ENCODE data around the gene GPR142. TPM values are rescaled to one million over a fixed set of nuclear protein-coding genes. Genes with fewer than 3 reads are reported as not detected.

Gene GPR142
- total and polyA plus RNA-seq, 2 of the 13 experiments (the other 11 are each of a cell fraction or from before 2014, with no cell fraction given), result not detected

GRCh38 chr17:74389937-74390679, 22.8 kb downstream of the GPR142 start:
- Histone ChIP-seq H3K79me2 (ENCODE audit: insufficient read depth, low read length) (no peaks in the 10 kb centered on the region), H4K20me1 (ENCODE audit: insufficient read depth, low read length) (no peaks in the 10 kb centered on the region), H3K9ac (ENCODE audit: insufficient read depth, low read depth, low read length) (no peak overlapping the region), H3K27ac (ENCODE audit: extremely low read length, insufficient read depth, low read length) (no peak overlapping the region), H3K9me3 (ENCODE audit: low read length) (no peaks in the 10 kb centered on the region), H3K4me2 (ENCODE audit: low read depth, low read length) (no peak overlapping the region), H3K36me3 (replicated peaks in 1 of 2; ENCODE audit: control insufficient read depth in 1 of 2, insufficient read depth in 2 of 2, low read length in 2 of 2) (no peaks in the 10 kb centered on the region), H3K27me3 (ENCODE audit: control insufficient read depth in 1 of 2, insufficient read depth in 2 of 2, low read length in 2 of 2) (peaks cover 5 to 27% of the 10 kb centered on the region in 2 experiments; a peak in 3 of 5 replicates), H2AFZ (ENCODE audit: low read length) (no peak overlapping the region), H3K4me1 (ENCODE audit: insufficient read depth, low read length) (peaks cover 15% of the 10 kb centered on the region), H3K4me3 (replicated peaks in 1 of 3; ENCODE audit: insufficient read depth in 1 of 3, low read depth in 2 of 3, low read length in 3 of 3) (no peak overlapping the region)
- ATAC-seq, result no peak
- BruUV-seq (replicated peaks), result no TSS peak
- intact Hi-C loops (cut with micrococcal nuclease; ENCODE audit: unreplicated experiment), result no loop called here
- ChIA-PET CTCF (ENCODE audit: low intra/inter-chr PET ratio, low total read pairs) (no interaction called here), POLR2A (no interaction called here)
- in situ Hi-C loops (cut with HindIII; ENCODE audit: extremely low pct_ligation_motif_present, low pct_unique_long_range_greater_than_20kb), result no loop called here
- FAIRE-seq, result no peak
- DNase-seq (ENCODE audit: low spot score), result no peak
- WGBS (ENCODE audit: low lambda C conversion rate), result 0% methylated on average over 2 of the region's 2 CpGs
- TF ChIP-seq TBP (CRISPR knock-in tag; IDR thresholded peaks at IDR 0.05), result no peak
- no peak for TF ChIP-seq EP300 (IDR thresholded peaks at IDR 0.05; ENCODE audit: low read depth in 2 of 2, low read length in 2 of 2)
- no peak for TF ChIP-seq EP300 (CRISPR knock-in tag; IDR thresholded peaks at IDR 0.05; ENCODE audit: borderline replicate concordance)
- TF ChIP-seq SRSF9 (IDR thresholded peaks at IDR 0.05; ENCODE audit: borderline replicate concordance, insufficient read depth, low read depth, low read length, poor library complexity, severe bottlenecking), result no peak
- no peak for TF ChIP-seq ZNF18 (CRISPR knock-in tag; IDR thresholded peaks at IDR 0.05; ENCODE audit: insufficient replicate concordance)
- TF ChIP-seq ATRX (CRISPR knock-in tag; IDR thresholded peaks at IDR 0.05; ENCODE audit: borderline replicate concordance), result no peak
- TF ChIP-seq NONO (IDR thresholded peaks at IDR 0.05), result 0 out of 2 replicates have a peak, but pooled peaks have one; percentile 45
- no peak for TF ChIP-seq NONO (CRISPR knock-in tag; conservative IDR thresholded peaks at IDR 0.05)
- TF ChIP-seq ATF6 (CRISPR knock-in tag; conservative IDR thresholded peaks at IDR 0.05), result no peak
- peak; percentile 95 for TF ChIP-seq ZNF512 (CRISPR knock-in tag; IDR thresholded peaks at IDR 0.05)
- no peak for TF ChIP-seq THAP11 (CRISPR knock-in tag; IDR thresholded peaks at IDR 0.05)
- TF ChIP-seq ZBTB44 (CRISPR knock-in tag; IDR thresholded peaks at IDR 0.05), result no peak
- no peak for TF ChIP-seq SOX5 (CRISPR knock-in tag; IDR thresholded peaks at IDR 0.05; ENCODE audit: borderline replicate concordance)
- no peak for TF ChIP-seq PAF1 (CRISPR knock-in tag; IDR thresholded peaks at IDR 0.05)
- TF ChIP-seq MEIS1 (CRISPR knock-in tag; IDR thresholded peaks at IDR 0.05; ENCODE audit: borderline replicate concordance), result no peak
- TF ChIP-seq ZNF629 (CRISPR knock-in tag; conservative IDR thresholded peaks at IDR 0.05), result no peak
- 0 out of 2 replicates have a peak, but pooled peaks have one; percentile 10 for TF ChIP-seq ATF7 (IDR thresholded peaks at IDR 0.05)
- TF ChIP-seq ATF7 (CRISPR knock-in tag; IDR thresholded peaks at IDR 0.05), result no peak

Measured in HepG2 (cell line).